IMR-90 (cell line): ENCODE results near the gene TEC. TPM values are rescaled to one million over a fixed set of nuclear protein-coding genes. Genes with fewer than 3 reads are reported as not detected.

Experiments used
- ATAC-seq: fragments of 200-7000 bp; cut with Tn5 transposase; 2 replicates; pipeline ENCODE4 v1.9.1; 2020; ENCODE audit warnings: low read depth, mild to moderate bottlenecking, moderate library complexity
- BruUV-seq: library from RNA; stranded (reverse); fragments of 400-500 nt; replicated peaks from 2 replicates; lab custom pipeline; 2021; lab: Mats Ljungman, UMichigan
- CTCF ChIA-PET: fragments of 300-600 bp; formaldehyde crosslinking; extraction: SDS; loops from one replicate; lab custom pipeline; 2021; ENCODE audit warnings: antibody characterized with exemption; lab: Yijun Ruan, JAX
- POLR2A ChIA-PET: fragments of 300-600 bp; sonication (Branson Sonifier 250); formaldehyde crosslinking; loops from one replicate; lab custom pipeline; 2022; ENCODE audit warnings: antibody characterized with exemption; ENCODE audit not compliant: unreplicated experiment; lab: Charles Lee
- DNase-seq: peaks from one replicate; pipeline ENCODE4 v3.0.0; 2013
- H2AFZ ChIP-seq: replicated peaks from 2 replicates; pipeline ENCODE3; 2013; ENCODE audit warnings: low read length, mild to moderate bottlenecking; ENCODE audit not compliant: poor library complexity
- H2AK5ac ChIP-seq: 2 replicates; pipeline ENCODE4 v1.6.1; 2013; ENCODE audit warnings: low read depth, low read length, inconsistent platforms
- H2AK9ac ChIP-seq: replicated peaks from 2 replicates; pipeline ENCODE3; 2013; ENCODE audit warnings: mild to moderate bottlenecking, low read depth, low read length, moderate library complexity; ENCODE audit not compliant: poor library complexity
- H2BK120ac ChIP-seq: 2 replicates; pipeline ENCODE4 v1.6.1; 2013; ENCODE audit warnings: low read depth, low read length, inconsistent platforms
- H2BK15ac ChIP-seq: 3 replicates; pipeline ENCODE4 v1.6.1; 2013; ENCODE audit warnings: low read depth, low read length, inconsistent platforms
- H2BK20ac ChIP-seq: 2 replicates; pipeline ENCODE4 v1.6.1; 2013; ENCODE audit warnings: low read depth, mild to moderate bottlenecking, inconsistent platforms, low read length, moderate library complexity
- H2BK5ac ChIP-seq: 2 replicates; pipeline ENCODE4 v1.6.1; 2013; ENCODE audit warnings: mild to moderate bottlenecking, low read depth, low read length, inconsistent platforms; ENCODE audit not compliant: poor library complexity, severe bottlenecking
- H3K14ac ChIP-seq: replicated peaks from 2 replicates; pipeline ENCODE4 v1.6.1; 2013; ENCODE audit warnings: low read depth, low read length, inconsistent platforms
- H3K18ac ChIP-seq: 2 replicates; pipeline ENCODE4 v1.6.1; 2013; ENCODE audit warnings: low read depth, low read length, control low read depth
- H3K23ac ChIP-seq: 2 replicates; pipeline ENCODE4 v1.6.1; 2013; ENCODE audit warnings: low read depth, low read length, inconsistent platforms
- H3K27ac ChIP-seq: 2 replicates; pipeline ENCODE4 v1.5.1; 2013; ENCODE audit warnings: mild to moderate bottlenecking, control low read depth, low read length; ENCODE audit not compliant: insufficient read depth
- H3K27me3 ChIP-seq: 2 replicates; pipeline ENCODE4 v1.6.1; 2013; ENCODE audit warnings: low read length; ENCODE audit not compliant: control insufficient read depth, insufficient read depth
- H3K36me3 ChIP-seq: 2 replicates; pipeline ENCODE4 v1.6.1; 2013; ENCODE audit warnings: low read length, mixed read lengths; ENCODE audit not compliant: control insufficient read depth, insufficient read depth
- H3K4ac ChIP-seq: 2 replicates; pipeline ENCODE4 v1.6.1; 2013; ENCODE audit warnings: low read depth, low read length, inconsistent platforms
- H3K4me1 ChIP-seq: 2 replicates; pipeline ENCODE4 v1.6.1; 2013; ENCODE audit warnings: low read length, mixed read lengths; ENCODE audit not compliant: control insufficient read depth, insufficient read depth
- H3K4me2 ChIP-seq: 2 replicates; pipeline ENCODE4 v1.6.1; 2013; ENCODE audit warnings: low read depth, mild to moderate bottlenecking, control low read depth, low read length, moderate library complexity
- H3K4me3 ChIP-seq: 2 replicates; pipeline ENCODE4 v1.5.1; 2013; ENCODE audit warnings: low read depth, mild to moderate bottlenecking, control low read depth, low read length, moderate library complexity; ENCODE audit not compliant: insufficient read depth
- H3K56ac ChIP-seq: 2 replicates; pipeline ENCODE4 v1.6.1; 2013; ENCODE audit warnings: low read length, inconsistent platforms; ENCODE audit not compliant: insufficient read depth; ENCODE audit errors: extremely low read depth
- H3K79me1 ChIP-seq, 2 experiments: 2 replicates each; pipeline ENCODE4 v1.6.1; 2013; ENCODE audit warnings: low read length in 2 of 2, inconsistent platforms in 1 of 2, low read depth in 1 of 2
- H3K9ac ChIP-seq: 2 replicates; pipeline ENCODE4 v1.6.1; 2013; ENCODE audit warnings: low read depth, low read length, control low read depth
- H3K9me1 ChIP-seq: 2 replicates; pipeline ENCODE4 v1.6.1; 2013; ENCODE audit warnings: low read length, inconsistent platforms; ENCODE audit not compliant: insufficient read depth
- H3K9me3 ChIP-seq: 2 replicates; pipeline ENCODE4 v1.6.1; 2013; ENCODE audit warnings: low read length; ENCODE audit not compliant: control insufficient read depth, insufficient read depth
- H4K20me1 ChIP-seq: 2 replicates; pipeline ENCODE4 v1.6.1; 2013; ENCODE audit warnings: low read length, inconsistent platforms; ENCODE audit not compliant: insufficient read depth
- H4K5ac ChIP-seq: 2 replicates; pipeline ENCODE4 v1.6.1; 2013; ENCODE audit warnings: mild to moderate bottlenecking, low read depth, low read length, control low read depth
- H4K8ac ChIP-seq, 2 experiments: 2 replicates each; pipeline ENCODE4 v1.6.1; 2013; ENCODE audit warnings: low read depth in 2 of 2, low read length in 2 of 2, control low read depth in 1 of 2, inconsistent platforms in 1 of 2
- H4K91ac ChIP-seq: 2 replicates; pipeline ENCODE4 v1.6.1; 2013; ENCODE audit warnings: low read depth, low read length, inconsistent platforms; ENCODE audit not compliant: insufficient read depth
- BHLHE40 ChIP-seq: fragments of 150-350 bp; IDR thresholded peaks from 2 replicates; pipeline ENCODE4 v1.6.1; 2016; ENCODE audit warnings: mild to moderate bottlenecking, low read depth, low read length
- ELK1 ChIP-seq: fragments of 150-350 bp; IDR thresholded peaks from 2 replicates; pipeline ENCODE4 v1.6.1; 2016; ENCODE audit warnings: low read depth, mild to moderate bottlenecking, low read length, moderate library complexity, borderline replicate concordance
- FOS ChIP-seq: fragments of 150-350 bp; IDR thresholded peaks from 2 replicates; pipeline ENCODE4 v1.6.1; 2016; ENCODE audit warnings: low read depth, low read length
- MAFK ChIP-seq: IDR thresholded peaks from 2 replicates; pipeline ENCODE4 v1.6.1; 2012; ENCODE audit warnings: low read depth, low read length, improper control_type of control experiment
- NFE2L2 ChIP-seq: fragments of 150-350 bp; IDR thresholded peaks from 2 replicates; pipeline ENCODE4 v1.6.1; 2016; ENCODE audit warnings: low read depth, mild to moderate bottlenecking, low read length
- POLR2A ChIP-seq: IDR thresholded peaks from 2 replicates; pipeline ENCODE4 v1.6.1; 2012; ENCODE audit warnings: mild to moderate bottlenecking, low read depth, low read length
- RCOR1 ChIP-seq: IDR thresholded peaks from 2 replicates; pipeline ENCODE4 v1.6.1; 2012; ENCODE audit warnings: mild to moderate bottlenecking, low read length, improper control_type of control experiment; ENCODE audit not compliant: insufficient replicate concordance
- RFX5 ChIP-seq: IDR thresholded peaks from 2 replicates; pipeline ENCODE4 v1.8.0; 2012; ENCODE audit warnings: low read depth, mild to moderate bottlenecking, low read length, moderate library complexity
- WGBS, 2 experiments: methylation state at CpG; one replicate each; pipeline versions ENCODE4 v1.1.5 to v1.1.7; 2013; ENCODE audit warnings: missing lambda C conversion rate in 2 of 2; ENCODE audit not compliant: insufficient read length in 1 of 2; ENCODE audit errors: extremely low coverage in 2 of 2; 5-methylcytosine and 5-hydroxymethylcytosine counted together
- dilution Hi-C: fragments of 300-500 bp; cut with HindIII; formaldehyde crosslinking; loops from one replicate; pipeline ENCODE4 v1.14.3; 2018; ENCODE audit warnings: low sequenced_read_pairs; ENCODE audit not compliant: unreplicated experiment
- in situ Hi-C: fragments of 300-500 bp; cut with MboI; formaldehyde crosslinking; loops from 3 replicates; pipeline ENCODE4 v1.14.3; 2019; ENCODE audit warnings: low sequenced_read_pairs, inconsistent platforms, mixed read lengths
- intact Hi-C: fragments of 100-400 bp; cut with micrococcal nuclease; formaldehyde crosslinking; loops from 2 replicates; pipeline ENCODE4 v1.10.0; 2022
- polyA plus RNA-seq, 3 experiments: library from polyadenylated mRNA; depleted of rRNA; stranded (reverse); fragments of >200 nt; gene quantifications; 2 replicates each; pipeline ENCODE4 v1.2.3, GENCODE V29; 2012; ENCODE audit warnings: low replicate concordance in 1 of 3
- total RNA-seq: library from RNA; depleted of rRNA; stranded (reverse); fragments of >200 nt; gene quantifications from 2 replicates; pipeline ENCODE4 v1.2.3, GENCODE V29; 2012

Gene TEC
- total and polyA plus RNA-seq, 2 of the 4 experiments (the other 2 are of a cell fraction) = 0.39 to 0.54 TPM

GRCh38 chr4:48118081-48118480 is 151.6 kb downstream of the TEC start:
- H3K27ac ChIP-seq = no peak overlapping the region
- no TSS peak for BruUV-seq
- no peak overlapping the region for H2AK5ac ChIP-seq
- no peak overlapping the region for H2AFZ ChIP-seq
- no peaks in the 10 kb centered on the region for H3K9me1 ChIP-seq
- intact Hi-C loops = no loop called here
- no peak overlapping the region for H3K9ac ChIP-seq
- H3K4me2 ChIP-seq = no peak overlapping the region
- no peak overlapping the region for H3K23ac ChIP-seq
- ATAC-seq (no peak), DNase-seq (no peak)
- H2BK20ac ChIP-seq = no peak overlapping the region
- no peak overlapping the region for H4K5ac ChIP-seq
- no peak overlapping the region for H2AK9ac ChIP-seq
- no peak overlapping the region for H3K14ac ChIP-seq
- no CpG with 5 or more reads among the region's 2 CpGs for WGBS, 2 experiments
- CTCF ChIA-PET = interaction anchor here (1.2 kb wide), 2 partner anchors 9 kb away, joined by 3 to 4 read pairs; no protein-coding TSS in a partner anchor
- H3K9me3 ChIP-seq = no peaks in the 10 kb centered on the region
- H3K56ac ChIP-seq = no peak overlapping the region
- in situ Hi-C loops = no loop called here
- no peaks in the 10 kb centered on the region for H3K79me1 ChIP-seq
- no peak overlapping the region for H4K91ac ChIP-seq
- no peak overlapping the region for H2BK15ac ChIP-seq
- no peak overlapping the region for H3K4me3 ChIP-seq
- no peak for TF ChIP-seq BHLHE40
- TF ChIP-seq FOS = no peak
- no peak for TF ChIP-seq POLR2A
- no peak for TF ChIP-seq RFX5
- TF ChIP-seq ELK1 = no peak
- TF ChIP-seq MAFK = no peak
- no peak for TF ChIP-seq RCOR1
- TF ChIP-seq NFE2L2 = no peak
- no peak overlapping the region for H3K18ac ChIP-seq
- no peak overlapping the region for H4K8ac ChIP-seq
- no peak overlapping the region for H2BK5ac ChIP-seq
- H3K36me3 ChIP-seq = no peaks in the 10 kb centered on the region
- no peaks in the 10 kb centered on the region for H4K20me1 ChIP-seq
- H3K4ac ChIP-seq = no peak overlapping the region
- H3K27me3 ChIP-seq = peaks cover 6% of the 10 kb centered on the region
- no peaks in the 10 kb centered on the region for H3K4me1 ChIP-seq
- POLR2A ChIA-PET = no interaction called here
- H2BK120ac ChIP-seq = no peak overlapping the region
- dilution Hi-C loops = no loop called here
